AG09309 (cell line): ENCODE measurements around the gene SLC7A6.

Experiments
- DNase-seq: peaks from one replicate; pipeline ENCODE4 v3.0.0-alpha.2; 2010; ENCODE audit warnings: low read depth
- H3K4me3 ChIP-seq: 2 replicates; pipeline ENCODE4 v1.5.1; 2011; ENCODE audit warnings: mild to moderate bottlenecking, low read depth, low read length, moderate library complexity; ENCODE audit not compliant: control insufficient read depth
- TF ChIP-seq, protein P1 (sequence below): IDR thresholded peaks from 2 replicates; pipeline ENCODE4 v1.5.1; 2011; ENCODE audit warnings: mild to moderate bottlenecking, low read depth, low read length, inconsistent platforms; ENCODE audit not compliant: insufficient read depth, control insufficient read depth; ENCODE audit errors: missing control alignments

Gene SLC7A6

DNA sequence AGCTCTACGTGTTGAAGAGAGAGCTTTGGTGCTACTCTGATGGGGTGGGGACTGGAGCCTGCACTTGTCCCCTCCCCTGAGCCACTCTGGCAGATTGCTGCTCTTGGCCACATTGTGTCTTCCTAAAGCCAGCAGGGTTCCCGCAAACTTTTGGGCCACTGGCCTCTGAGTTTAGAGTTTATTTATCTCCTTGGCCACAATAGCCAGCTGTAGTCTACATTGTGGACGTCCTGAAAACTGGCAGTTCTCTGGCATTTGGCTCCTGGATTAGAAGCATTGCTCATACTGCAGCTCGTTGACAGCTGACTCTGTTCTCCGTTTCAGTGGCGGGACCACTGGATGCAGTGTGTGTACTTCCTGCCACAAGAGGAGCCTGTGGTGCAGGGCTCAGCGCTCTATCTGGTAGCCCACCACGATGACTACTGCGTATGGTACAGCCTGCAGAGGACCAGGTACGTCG, 81.1 kb downstream of the SLC7A6 start:
- DNase-seq: no peak
- H3K4me3 ChIP-seq: no peak overlapping the region
- TF ChIP-seq, protein P1, sequence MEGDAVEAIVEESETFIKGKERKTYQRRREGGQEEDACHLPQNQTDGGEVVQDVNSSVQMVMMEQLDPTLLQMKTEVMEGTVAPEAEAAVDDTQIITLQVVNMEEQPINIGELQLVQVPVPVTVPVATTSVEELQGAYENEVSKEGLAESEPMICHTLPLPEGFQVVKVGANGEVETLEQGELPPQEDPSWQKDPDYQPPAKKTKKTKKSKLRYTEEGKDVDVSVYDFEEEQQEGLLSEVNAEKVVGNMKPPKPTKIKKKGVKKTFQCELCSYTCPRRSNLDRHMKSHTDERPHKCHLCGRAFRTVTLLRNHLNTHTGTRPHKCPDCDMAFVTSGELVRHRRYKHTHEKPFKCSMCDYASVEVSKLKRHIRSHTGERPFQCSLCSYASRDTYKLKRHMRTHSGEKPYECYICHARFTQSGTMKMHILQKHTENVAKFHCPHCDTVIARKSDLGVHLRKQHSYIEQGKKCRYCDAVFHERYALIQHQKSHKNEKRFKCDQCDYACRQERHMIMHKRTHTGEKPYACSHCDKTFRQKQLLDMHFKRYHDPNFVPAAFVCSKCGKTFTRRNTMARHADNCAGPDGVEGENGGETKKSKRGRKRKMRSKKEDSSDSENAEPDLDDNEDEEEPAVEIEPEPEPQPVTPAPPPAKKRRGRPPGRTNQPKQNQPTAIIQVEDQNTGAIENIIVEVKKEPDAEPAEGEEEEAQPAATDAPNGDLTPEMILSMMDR: no peak

GRCh38 chr16:68345958-68346635, 81.8 kb downstream of the SLC7A6 start:
- TF ChIP-seq, protein P1: no peak
- no peak for DNase-seq
- H3K4me3 ChIP-seq: no peak overlapping the region

- DNase-seq: no peak
- H3K4me3 ChIP-seq: no peak overlapping the region
- TF ChIP-seq, protein P1: no peak
Observed at GRCh38 chr16:68346892-68347480, 82.7 kb downstream of the SLC7A6 start.

GRCh38 chr16:68347605-68348004, 83.3 kb downstream of the SLC7A6 start:
- no peak for DNase-seq
- H3K4me3 ChIP-seq: no peak overlapping the region
- TF ChIP-seq, protein P1: no peak

GRCh38 chr16:68348639-68349445, 84.5 kb downstream of the SLC7A6 start:
- DNase-seq: no peak
- TF ChIP-seq, protein P1: no peak
- no peak overlapping the region for H3K4me3 ChIP-seq

DNA sequence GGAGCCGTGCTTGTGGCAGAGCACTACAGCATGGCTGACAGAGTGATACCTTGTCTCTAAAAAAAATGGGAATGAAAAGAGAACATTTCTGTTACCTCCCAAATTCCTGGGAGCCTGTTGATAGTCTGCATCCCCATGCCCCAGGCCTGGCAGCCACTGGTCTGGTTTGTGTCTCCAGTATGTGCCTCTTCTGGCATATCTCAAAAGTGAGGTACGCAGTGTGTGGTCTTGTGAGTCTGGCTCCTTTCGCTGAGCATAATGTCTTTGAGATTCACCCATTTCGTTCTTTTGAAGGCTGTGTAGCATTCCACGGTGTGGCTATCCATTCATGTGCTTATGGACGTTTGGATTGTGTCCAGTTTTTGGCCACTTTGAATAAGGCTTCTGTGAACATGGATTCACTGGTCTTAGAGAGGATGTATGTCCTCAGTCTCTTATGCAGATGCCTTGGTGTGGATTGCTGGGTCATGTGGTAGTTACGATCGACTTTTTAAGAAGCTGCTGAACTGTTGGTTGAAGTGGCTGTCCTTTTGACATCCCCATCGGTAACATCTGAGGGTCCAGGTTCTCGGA, 85.6 kb downstream of the SLC7A6 start:
- H3K4me3 ChIP-seq: no peak overlapping the region
- DNase-seq: no peak

More for the DNA sequence above, 85.6 kb downstream of the SLC7A6 start:
- TF ChIP-seq, protein P1: no peak
